ENCODE measurements around the gene FAM209A. TPM values are rescaled to one million over a fixed set of nuclear protein-coding genes. Genes with fewer than 3 reads are reported as not detected.
"Not testable (repeated sequence)": the region's sequence is repeated elsewhere in the genome, so short reads cannot be mapped to it uniquely, and the experiment has no call there.

The FAM209A gene
- 1 to 10 TPM; 4.7 to 5.8 TPM for total RNA-seq

DNA sequence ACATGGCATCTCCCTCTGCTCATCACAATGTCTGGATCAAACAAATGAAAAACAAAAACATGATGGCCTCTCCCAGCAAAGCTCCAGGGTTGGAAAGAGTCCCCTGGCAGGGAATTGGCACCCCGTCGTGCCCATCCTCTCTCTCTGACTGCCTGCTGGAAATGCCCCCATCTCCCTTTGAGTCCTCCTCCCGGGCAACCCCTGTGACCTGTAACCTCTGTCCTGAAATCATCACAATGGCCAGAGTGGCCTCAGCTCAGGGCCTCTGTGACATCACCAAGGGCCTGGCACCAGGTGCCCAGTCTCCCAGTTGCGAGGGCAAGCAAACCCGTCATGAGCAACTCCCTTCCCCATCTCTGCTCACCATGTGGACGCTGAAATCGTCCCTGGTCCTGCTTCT lies at the start of gene FAM209A:
TSS of gene FAM209A (plus strand) at position 301 of the 400 bp plus-strand sequence. CDS start at position 366, 65 bp downstream.
- not testable (repeated sequence) for H3K9me3 Mint-ChIP-seq; DNase-seq (ENCODE audit: low spot score); H3K4me3 Mint-ChIP-seq; H3K27ac Mint-ChIP-seq; H3K4me1 Mint-ChIP-seq (ENCODE audit: low read depth in 2 of 2); H3K27me3 Mint-ChIP-seq; ATAC-seq
- H3K36me3 Mint-ChIP-seq, result peaks cover 11% of the 10 kb centered on the region

DNA sequence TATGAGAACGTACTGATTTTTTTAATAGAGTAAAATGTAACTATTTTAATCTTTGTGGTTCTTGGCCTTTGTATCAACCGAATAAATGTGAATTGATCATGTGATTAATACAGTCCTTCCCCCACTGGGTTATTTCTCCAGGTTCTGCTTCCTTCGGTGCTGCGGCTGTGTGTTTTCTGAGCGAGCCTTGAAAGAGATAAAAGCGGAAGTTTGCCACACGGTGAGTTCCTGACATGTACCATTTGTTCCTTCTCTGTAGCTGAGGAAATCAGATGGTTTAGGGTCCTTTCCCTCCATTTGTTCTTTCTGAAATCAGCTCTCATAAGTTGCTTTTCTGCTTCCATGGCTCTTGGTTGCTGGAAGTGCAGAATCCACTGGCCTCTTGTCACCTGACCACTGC lies 40.6 kb upstream of the FAM209A start:
- Mint-ChIP-seq H3K4me1 (ENCODE audit: low read depth in 2 of 2) (peaks cover 13 to 28% of the 10 kb centered on the region in 2 donors), H3K27ac (peak overlapping the region in 1 of 2 donors; percentile 50), H3K9me3 (no peaks in the 10 kb centered on the region), H3K27me3 (no peaks in the 10 kb centered on the region), H3K4me3 (no peak overlapping the region), H3K36me3 (peaks cover 36% of the 10 kb centered on the region)
- DNase-seq (ENCODE audit: low spot score) (no peak), ATAC-seq (no peak)

GRCh38 chr20:56487216-56487615 lies 37.3 kb upstream of the FAM209A start:
- H3K27ac Mint-ChIP-seq, result no peak overlapping the region
- DNase-seq (ENCODE audit: low spot score) (no peak), ATAC-seq (no peak)
- no peaks in the 10 kb centered on the region for H3K27me3 Mint-ChIP-seq
- H3K9me3 Mint-ChIP-seq, result no peaks in the 10 kb centered on the region
- no peak overlapping the region for H3K4me3 Mint-ChIP-seq
- peaks cover 26% of the 10 kb centered on the region for H3K36me3 Mint-ChIP-seq
- peaks cover 13 to 27% of the 10 kb centered on the region in 2 donors for H3K4me1 Mint-ChIP-seq (ENCODE audit: low read depth in 2 of 2)

DNA sequence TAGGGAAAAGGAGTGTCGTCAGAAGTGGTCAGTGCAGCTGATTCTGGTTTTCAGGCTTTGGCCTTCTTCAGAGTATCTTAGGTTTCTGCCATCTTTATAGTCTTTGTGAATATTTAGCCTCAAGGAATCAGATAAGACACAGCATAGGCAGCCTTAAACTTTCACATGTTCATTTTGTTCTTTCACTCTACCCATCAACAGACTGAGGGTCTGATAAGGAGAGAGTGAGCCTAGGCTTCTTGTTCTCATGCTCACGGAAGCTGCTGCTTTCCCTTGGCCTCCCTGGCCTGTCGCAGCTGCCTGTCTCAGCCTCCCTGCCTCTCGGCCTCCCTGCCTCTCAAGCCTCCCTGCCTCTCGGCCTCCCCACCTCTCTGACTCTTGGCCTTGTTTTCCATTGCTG lies 36.0 kb upstream of the FAM209A start:
- Mint-ChIP-seq H3K4me3 (no peak overlapping the region), H3K9me3 (no peaks in the 10 kb centered on the region), H3K36me3 (peaks cover 20% of the 10 kb centered on the region), H3K27ac (no peak overlapping the region), H3K27me3 (no peaks in the 10 kb centered on the region), H3K4me1 (ENCODE audit: low read depth in 2 of 2) (peaks cover 7 to 24% of the 10 kb centered on the region in 2 donors)
- DNase-seq (ENCODE audit: low spot score), result no peak
- no peak for ATAC-seq

- Mint-ChIP-seq H3K27me3 (no peaks in the 10 kb centered on the region), H3K4me1 (ENCODE audit: low read depth in 2 of 2) (peaks cover 0 to 7% of the 10 kb centered on the region in 2 donors), H3K9me3 (no peaks in the 10 kb centered on the region)
These were observed 23.4 kb upstream of the FAM209A start for GRCh38 chr20:56501116-56501515.

GRCh38 chr20:56503916-56504315 lies 20.6 kb upstream of the FAM209A start:
- H3K9me3 Mint-ChIP-seq, result no peaks in the 10 kb centered on the region
- no peaks in the 10 kb centered on the region for H3K27me3 Mint-ChIP-seq
- ATAC-seq (no peak), DNase-seq (ENCODE audit: low spot score) (no peak)
- no peak overlapping the region for H3K4me3 Mint-ChIP-seq
- peaks cover 0 to 6% of the 10 kb centered on the region in 2 donors for H3K4me1 Mint-ChIP-seq (ENCODE audit: low read depth in 2 of 2)
- no peak overlapping the region for H3K27ac Mint-ChIP-seq
- no peaks in the 10 kb centered on the region for H3K36me3 Mint-ChIP-seq

More at GRCh38 chr20:56501116-56501515, 23.4 kb upstream of the FAM209A start:
- peaks cover 7% of the 10 kb centered on the region for H3K36me3 Mint-ChIP-seq
- H3K27ac Mint-ChIP-seq, result no peak overlapping the region
- no peak for DNase-seq (ENCODE audit: low spot score)
- ATAC-seq, result no peak
- H3K4me3 Mint-ChIP-seq, result no peak overlapping the region

DNA sequence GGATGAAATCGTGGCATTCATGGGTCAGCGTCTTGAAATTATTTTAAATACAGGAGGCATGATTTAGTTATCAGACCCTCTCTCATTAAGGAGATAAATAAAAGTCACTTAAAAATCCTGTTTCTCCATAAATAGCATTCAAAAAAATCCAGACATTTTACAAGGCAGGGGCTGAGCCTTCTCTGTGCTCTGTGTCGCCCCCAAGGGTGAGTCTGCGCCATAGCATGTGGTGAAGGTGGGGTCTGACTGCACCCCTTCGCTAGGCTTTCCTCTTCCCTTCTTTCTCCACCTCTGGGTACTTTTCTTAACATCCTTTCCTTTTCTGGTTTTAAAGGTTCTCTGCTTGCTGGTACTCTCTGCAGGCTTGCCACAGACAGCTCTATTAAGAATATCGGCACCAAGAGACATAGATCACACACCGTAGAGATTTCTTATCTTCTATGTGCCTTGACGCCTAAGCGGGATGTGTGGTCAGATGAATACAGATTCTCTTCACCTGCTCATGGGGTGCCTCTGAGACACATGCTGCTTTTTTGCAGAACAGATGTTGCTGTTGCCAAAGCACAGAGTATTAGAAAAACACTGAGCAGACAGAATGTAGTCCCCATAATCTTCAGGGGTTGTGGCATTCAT lies 20.1 kb upstream of the FAM209A start:
- Mint-ChIP-seq H3K27me3 (no peaks in the 10 kb centered on the region), H3K36me3 (no peaks in the 10 kb centered on the region), H3K4me1 (ENCODE audit: low read depth in 2 of 2) (peaks cover 0 to 6% of the 10 kb centered on the region in 2 donors), H3K27ac (no peak overlapping the region), H3K9me3 (no peaks in the 10 kb centered on the region), H3K4me3 (no peak overlapping the region)
- no peak for DNase-seq (ENCODE audit: low spot score)
- no peak for ATAC-seq

GRCh38 chr20:56506103-56506502 lies 18.4 kb upstream of the FAM209A start:
- H3K9me3 Mint-ChIP-seq, result no peaks in the 10 kb centered on the region
- DNase-seq (ENCODE audit: low spot score) (no peak), ATAC-seq (no peak)
- H3K4me1 Mint-ChIP-seq (ENCODE audit: low read depth in 2 of 2), result peaks cover 0 to 6% of the 10 kb centered on the region in 2 donors
- no peaks in the 10 kb centered on the region for H3K27me3 Mint-ChIP-seq
- H3K4me3 Mint-ChIP-seq, result no peak overlapping the region
- no peak overlapping the region for H3K27ac Mint-ChIP-seq
- H3K36me3 Mint-ChIP-seq, result no peaks in the 10 kb centered on the region

DNA sequence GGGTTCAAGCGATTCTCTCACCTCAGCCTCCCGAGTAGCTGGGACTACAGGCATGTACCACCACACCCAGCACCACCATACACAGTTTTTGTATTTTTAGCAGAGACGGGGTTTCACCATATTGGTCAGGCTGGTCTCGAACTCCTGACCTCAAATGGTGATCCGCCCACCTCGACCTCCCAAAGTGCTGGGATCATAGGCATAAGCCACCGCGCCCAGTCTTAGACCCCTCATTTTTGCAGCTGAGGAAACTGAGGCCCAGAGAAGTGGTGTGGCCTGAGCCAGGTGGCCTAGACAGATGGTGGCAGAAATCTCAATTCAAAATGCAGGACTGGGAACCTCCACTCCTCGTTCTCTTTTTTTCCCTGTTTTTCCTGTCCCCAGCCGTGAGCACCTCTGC lies 12.6 kb upstream of the FAM209A start:
- H3K4me3 Mint-ChIP-seq, result no peak overlapping the region
- peaks cover 6% of the 10 kb centered on the region for H3K36me3 Mint-ChIP-seq
- no peaks in the 10 kb centered on the region for H3K9me3 Mint-ChIP-seq
- H3K27me3 Mint-ChIP-seq, result no peaks in the 10 kb centered on the region
- peaks cover 0 to 3% of the 10 kb centered on the region in 2 donors for H3K4me1 Mint-ChIP-seq (ENCODE audit: low read depth in 2 of 2)
- DNase-seq (ENCODE audit: low spot score) (no peak), ATAC-seq (no peak)
- H3K27ac Mint-ChIP-seq, result no peak overlapping the region

- Mint-ChIP-seq H3K4me1 (ENCODE audit: low read depth in 2 of 2) (no peaks in the 10 kb centered on the region), H3K27me3 (no peaks in the 10 kb centered on the region), H3K36me3 (peaks cover 17% of the 10 kb centered on the region), H3K27ac (no peak overlapping the region), H3K4me3 (no peak overlapping the region), H3K9me3 (no peaks in the 10 kb centered on the region)
- no peak for DNase-seq (ENCODE audit: low spot score)
- ATAC-seq, result no peak
These were observed 11.1 kb upstream of the FAM209A start for GRCh38 chr20:56513161-56514150.

GRCh38 chr20:56516631-56517030 lies 7.9 kb upstream of the FAM209A start:
- no peak for ATAC-seq
- Mint-ChIP-seq H3K4me3 (no peak overlapping the region), H3K36me3 (peaks cover 37% of the 10 kb centered on the region), H3K27ac (no peak overlapping the region), H3K4me1 (ENCODE audit: low read depth in 2 of 2) (no peaks in the 10 kb centered on the region), H3K9me3 (no peaks in the 10 kb centered on the region), H3K27me3 (no peaks in the 10 kb centered on the region)
- DNase-seq (ENCODE audit: low spot score), result no peak

DNA sequence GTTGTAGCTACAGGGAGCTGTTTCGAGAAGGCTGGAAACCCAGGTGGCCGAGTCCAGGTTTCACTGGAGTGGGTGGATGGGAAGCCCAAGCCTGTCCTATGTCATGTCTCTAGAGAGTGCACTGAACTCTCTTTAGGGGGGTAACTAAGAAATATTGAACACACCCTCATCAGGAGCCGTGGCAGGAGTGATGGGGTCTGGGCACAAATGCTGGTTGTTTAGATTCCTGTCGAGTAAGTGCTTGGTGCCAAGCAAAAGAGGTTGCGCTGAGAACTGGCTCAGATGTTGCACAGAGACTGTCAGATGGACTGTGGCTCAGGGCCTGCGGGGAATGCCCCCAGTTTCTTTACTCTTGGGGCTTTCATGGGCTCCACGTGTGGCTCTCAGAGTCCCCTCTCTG lies 7.3 kb upstream of the FAM209A start:
- peaks cover 37% of the 10 kb centered on the region for H3K36me3 Mint-ChIP-seq
- no peaks in the 10 kb centered on the region for H3K9me3 Mint-ChIP-seq
- H3K4me3 Mint-ChIP-seq, result no peak overlapping the region
- no peak for DNase-seq (ENCODE audit: low spot score)
- H3K4me1 Mint-ChIP-seq (ENCODE audit: low read depth in 2 of 2), result no peaks in the 10 kb centered on the region
- no peak overlapping the region for H3K27ac Mint-ChIP-seq
- ATAC-seq, result no peak
- no peaks in the 10 kb centered on the region for H3K27me3 Mint-ChIP-seq

DNA sequence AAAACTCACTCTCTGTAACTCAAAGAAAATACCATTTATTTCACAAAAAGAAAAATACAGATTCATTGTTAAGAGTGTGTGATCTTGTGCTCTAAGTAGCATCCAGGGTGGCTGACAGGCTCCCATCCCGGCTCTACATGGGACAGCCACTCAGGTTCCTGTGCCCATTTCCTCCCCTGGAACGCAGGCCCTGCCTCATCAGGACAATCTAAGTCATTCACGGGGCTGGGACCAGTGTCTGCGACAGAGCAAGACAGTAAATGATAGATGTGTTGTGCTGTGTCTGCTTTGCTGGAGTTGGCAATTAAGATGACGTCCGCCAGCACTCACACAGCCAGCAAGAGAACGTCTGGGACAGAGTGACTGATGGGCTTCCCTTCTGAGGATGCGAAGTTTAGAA lies 6.9 kb upstream of the FAM209A start:
- Mint-ChIP-seq H3K36me3 (peaks cover 37% of the 10 kb centered on the region), H3K4me3 (no peak overlapping the region), H3K9me3 (no peaks in the 10 kb centered on the region), H3K27ac (no peak overlapping the region), H3K4me1 (ENCODE audit: low read depth in 2 of 2) (no peaks in the 10 kb centered on the region), H3K27me3 (no peaks in the 10 kb centered on the region)
- ATAC-seq, result no peak
- no peak for DNase-seq (ENCODE audit: low spot score)

GRCh38 chr20:56518126-56518525 lies 6.4 kb upstream of the FAM209A start:
- H3K36me3 Mint-ChIP-seq, result peaks cover 37% of the 10 kb centered on the region

More at GRCh38 chr20:56518126-56518525, 6.4 kb upstream of the FAM209A start:
- Mint-ChIP-seq H3K4me1 (ENCODE audit: low read depth in 2 of 2) (no peaks in the 10 kb centered on the region), H3K9me3 (no peaks in the 10 kb centered on the region), H3K27ac (no peak overlapping the region), H3K4me3 (no peak overlapping the region), H3K27me3 (no peaks in the 10 kb centered on the region)
- no peak for ATAC-seq
- DNase-seq (ENCODE audit: low spot score), result no peak
